Stimulated activated CD4-positive, alpha-beta T cell treated with anti-CD3 and anti-CD28 coated beads, Interleukin-1b, Interleukin-23, amount 100 ng/mL, for 4 hours (primary cell): ENCODE results near the gene OLFM2.
"Not testable (repeated sequence)": the region's sequence is repeated elsewhere in the genome, so short reads cannot be mapped to it uniquely, and the experiment has no call there.

ENCODE experiments used
- DNase-seq, 2 donors: peaks; one replicate each; pipeline ENCODE4 v3.0.0-alpha.2; 2020; ENCODE audit warnings: low read depth in 2 of 2

OLFM2 gene

GRCh38 chr19:9828551-9829063, 107.7 kb downstream of the OLFM2 start:
- DNase-seq: no peak

- peak; percentile 79 for DNase-seq
Measured at GRCh38 chr19:9827289-9828238, 108.8 kb downstream of the OLFM2 start, which contains the start of gene UBL5. Gene UBL5, plus strand, starts transcription at chr19:9827918. Its CDS starts 420 bp downstream, at chr19:9828338.

DNA sequence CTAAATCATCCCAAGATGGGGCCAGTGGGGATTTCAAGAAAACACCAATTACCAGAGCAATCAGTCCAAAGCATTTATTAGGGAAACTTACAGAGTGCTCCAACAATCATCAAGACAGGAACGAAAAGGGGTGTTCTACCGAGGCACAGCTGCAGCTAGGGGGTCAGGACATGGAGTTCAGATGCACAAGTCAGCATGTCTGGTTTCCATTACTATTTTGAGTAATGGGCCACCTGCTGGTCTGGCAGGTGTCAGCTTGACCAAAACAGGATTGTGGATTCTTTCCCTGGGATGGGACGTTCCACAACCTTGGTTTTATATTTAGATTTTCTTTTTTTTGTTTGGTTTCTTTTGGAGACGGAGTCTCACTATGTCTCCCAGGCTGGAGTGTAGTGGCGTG, 112.5 kb downstream of the OLFM2 start:
- no peak for DNase-seq

GRCh38 chr19:9820034-9820433, 116.3 kb downstream of the OLFM2 start:
- DNase-seq: not testable (repeated sequence)

DNA sequence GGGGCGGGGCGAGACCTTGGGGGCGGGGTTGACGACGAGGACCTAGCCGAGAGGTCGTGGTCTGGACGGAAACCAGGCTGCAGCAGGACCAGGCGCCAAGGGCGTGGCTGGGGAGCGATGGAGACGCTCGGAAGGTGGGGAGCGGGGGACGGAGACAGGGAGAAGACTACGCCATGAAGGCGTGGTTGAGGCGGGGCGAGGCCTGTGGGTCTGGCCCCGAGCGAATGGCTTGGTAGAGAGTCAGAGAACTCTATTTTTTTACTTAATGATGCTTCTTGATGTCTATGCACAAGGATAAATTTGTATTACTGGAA, 116.8 kb downstream of the OLFM2 start:
- no peak for DNase-seq

- DNase-seq: peak; percentile 100
Measured at GRCh38 chr19:9818734-9819595, 117.3 kb downstream of the OLFM2 start, which contains the start of gene FBXL12. Gene FBXL12, minus strand, starts transcription at chr19:9819079. Its CDS starts 266 bp downstream, at chr19:9818813.

DNA sequence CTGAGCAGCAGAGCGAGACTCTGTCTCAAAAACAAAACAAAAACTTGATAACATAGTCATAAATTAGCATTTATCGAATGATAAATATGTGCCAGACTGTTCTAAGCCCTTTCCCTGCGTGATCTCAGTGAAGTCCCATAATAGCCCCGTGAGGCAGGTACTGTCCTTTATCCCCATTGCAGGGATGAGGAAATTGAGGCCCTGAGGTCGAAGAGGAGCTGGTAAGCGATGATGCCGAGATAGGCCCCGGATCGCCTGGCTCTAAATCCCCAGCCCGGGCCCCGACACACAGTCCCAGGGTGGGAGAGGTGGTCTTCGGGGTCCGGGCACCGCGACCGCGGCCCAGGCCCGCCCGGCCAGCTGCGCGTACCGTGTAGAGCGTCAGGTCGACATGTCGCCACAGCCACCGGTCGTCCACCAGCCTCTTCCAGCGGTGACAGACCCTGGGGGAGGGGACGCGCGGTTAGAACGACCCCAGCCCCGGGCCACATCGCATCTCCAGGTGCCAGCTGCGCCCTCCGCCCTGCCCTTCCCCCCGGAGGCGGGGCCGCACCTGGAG, 118.1 kb downstream of the OLFM2 start:
- DNase-seq: no peak

GRCh38 chr19:9811139-9811538, 125.2 kb downstream of the OLFM2 start:
- DNase-seq: no peak

- no peak for DNase-seq
Measured at GRCh38 chr19:9808855-9809824, 127.2 kb downstream of the OLFM2 start.

DNA sequence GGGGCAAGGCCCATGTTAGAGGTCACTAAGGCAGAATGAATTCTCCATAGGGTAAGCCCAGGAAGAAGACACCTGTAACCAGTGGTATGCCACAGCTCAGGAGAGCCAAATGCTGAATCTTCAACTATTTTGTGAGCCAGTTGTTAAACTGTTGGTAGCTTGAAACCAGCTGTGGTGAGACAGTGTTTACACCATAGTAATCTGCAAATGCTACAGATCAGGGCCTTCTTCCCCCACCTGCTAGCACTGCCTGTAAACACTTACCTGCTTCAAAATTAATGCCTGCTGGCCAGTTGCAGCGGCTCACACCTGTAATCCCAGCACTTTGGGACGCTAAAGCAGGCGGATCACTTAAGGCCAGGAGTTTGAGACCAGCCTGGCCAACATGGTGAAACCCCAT, 129.5 kb downstream of the OLFM2 start:
- no peak for DNase-seq
